ENCODE data around the gene C1orf116.

Gene C1orf116

DNA sequence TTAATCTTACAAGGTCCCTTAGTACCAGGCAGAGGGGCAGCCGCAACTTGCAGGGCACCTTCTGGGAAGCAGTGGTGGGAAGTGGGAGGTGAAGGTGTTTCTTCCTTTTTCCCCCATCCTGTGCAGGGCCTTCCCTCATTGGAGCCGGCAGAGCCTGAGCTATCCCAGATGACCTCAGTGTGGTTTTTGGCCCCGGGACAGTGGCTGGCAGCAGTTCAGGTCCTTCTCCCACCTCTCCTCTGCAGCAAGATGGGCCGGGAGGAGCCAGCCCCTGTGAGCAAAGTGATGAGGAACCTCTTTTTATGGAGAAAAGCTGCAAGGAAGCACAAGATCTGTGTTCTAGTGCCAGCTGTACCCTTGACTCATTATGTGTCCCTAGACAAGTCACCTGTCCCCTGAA is 27.3 kb upstream of the C1orf116 start:
- no peak for TF ChIP-seq SNAI2 (CRISPR knock-in tag; IDR thresholded peaks at IDR 0.05)
- TF ChIP-seq, protein P1, sequence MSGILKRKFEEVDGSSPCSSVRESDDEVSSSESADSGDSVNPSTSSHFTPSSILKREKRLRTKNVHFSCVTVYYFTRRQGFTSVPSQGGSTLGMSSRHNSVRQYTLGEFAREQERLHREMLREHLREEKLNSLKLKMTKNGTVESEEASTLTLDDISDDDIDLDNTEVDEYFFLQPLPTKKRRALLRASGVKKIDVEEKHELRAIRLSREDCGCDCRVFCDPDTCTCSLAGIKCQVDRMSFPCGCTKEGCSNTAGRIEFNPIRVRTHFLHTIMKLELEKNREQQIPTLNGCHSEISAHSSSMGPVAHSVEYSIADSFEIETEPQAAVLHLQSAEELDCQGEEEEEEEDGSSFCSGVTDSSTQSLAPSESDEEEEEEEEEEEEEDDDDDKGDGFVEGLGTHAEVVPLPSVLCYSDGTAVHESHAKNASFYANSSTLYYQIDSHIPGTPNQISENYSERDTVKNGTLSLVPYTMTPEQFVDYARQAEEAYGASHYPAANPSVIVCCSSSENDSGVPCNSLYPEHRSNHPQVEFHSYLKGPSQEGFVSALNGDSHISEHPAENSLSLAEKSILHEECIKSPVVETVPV (CRISPR knock-in tag; IDR thresholded peaks at IDR 0.05) = no peak
- TF ChIP-seq TOX (CRISPR knock-in tag; IDR thresholded peaks at IDR 0.05; ENCODE audit: borderline replicate concordance) = no peak
- TF ChIP-seq, protein P2, sequence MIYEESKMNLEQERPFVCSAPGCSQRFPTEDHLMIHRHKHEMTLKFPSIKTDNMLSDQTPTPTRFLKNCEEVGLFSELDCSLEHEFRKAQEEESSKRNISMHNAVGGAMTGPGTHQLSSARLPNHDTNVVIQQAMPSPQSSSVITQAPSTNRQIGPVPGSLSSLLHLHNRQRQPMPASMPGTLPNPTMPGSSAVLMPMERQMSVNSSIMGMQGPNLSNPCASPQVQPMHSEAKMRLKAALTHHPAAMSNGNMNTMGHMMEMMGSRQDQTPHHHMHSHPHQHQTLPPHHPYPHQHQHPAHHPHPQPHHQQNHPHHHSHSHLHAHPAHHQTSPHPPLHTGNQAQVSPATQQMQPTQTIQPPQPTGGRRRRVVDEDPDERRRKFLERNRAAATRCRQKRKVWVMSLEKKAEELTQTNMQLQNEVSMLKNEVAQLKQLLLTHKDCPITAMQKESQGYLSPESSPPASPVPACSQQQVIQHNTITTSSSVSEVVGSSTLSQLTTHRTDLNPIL (CRISPR knock-in tag; IDR thresholded peaks at IDR 0.05; ENCODE audit: low read depth) = no peak
- TF ChIP-seq TCF4 (CRISPR knock-in tag; IDR thresholded peaks at IDR 0.05; ENCODE audit: borderline replicate concordance) = no peak
- no peak for TF ChIP-seq OSR1 (CRISPR knock-in tag; IDR thresholded peaks at IDR 0.05)
- no peak for TF ChIP-seq ZFP30 (CRISPR knock-in tag; IDR thresholded peaks at IDR 0.05)
- TF ChIP-seq PPARA (CRISPR knock-in tag; IDR thresholded peaks at IDR 0.05; ENCODE audit: borderline replicate concordance) = no peak
- no peak for TF ChIP-seq ZNF565 (CRISPR knock-in tag; conservative IDR thresholded peaks at IDR 0.05; ENCODE audit: low read depth)
- TF ChIP-seq GLIS3 (CRISPR knock-in tag; IDR thresholded peaks at IDR 0.05) = no peak
- no peak for TF ChIP-seq ZC3H10 (CRISPR knock-in tag; IDR thresholded peaks at IDR 0.05)
- no peak for TF ChIP-seq ZNF70 (CRISPR knock-in tag; IDR thresholded peaks at IDR 0.05)
- TF ChIP-seq CSDC2 (CRISPR knock-in tag; IDR thresholded peaks at IDR 0.05) = no peak
- no peak for TF ChIP-seq ISL1 (CRISPR knock-in tag; IDR thresholded peaks at IDR 0.05)
- TF ChIP-seq ZNF8 (CRISPR knock-in tag; IDR thresholded peaks at IDR 0.05) = no peak
- no peak for TF ChIP-seq BACH2 (CRISPR knock-in tag; IDR thresholded peaks at IDR 0.05; ENCODE audit: borderline replicate concordance)
- TF ChIP-seq, protein P3, sequence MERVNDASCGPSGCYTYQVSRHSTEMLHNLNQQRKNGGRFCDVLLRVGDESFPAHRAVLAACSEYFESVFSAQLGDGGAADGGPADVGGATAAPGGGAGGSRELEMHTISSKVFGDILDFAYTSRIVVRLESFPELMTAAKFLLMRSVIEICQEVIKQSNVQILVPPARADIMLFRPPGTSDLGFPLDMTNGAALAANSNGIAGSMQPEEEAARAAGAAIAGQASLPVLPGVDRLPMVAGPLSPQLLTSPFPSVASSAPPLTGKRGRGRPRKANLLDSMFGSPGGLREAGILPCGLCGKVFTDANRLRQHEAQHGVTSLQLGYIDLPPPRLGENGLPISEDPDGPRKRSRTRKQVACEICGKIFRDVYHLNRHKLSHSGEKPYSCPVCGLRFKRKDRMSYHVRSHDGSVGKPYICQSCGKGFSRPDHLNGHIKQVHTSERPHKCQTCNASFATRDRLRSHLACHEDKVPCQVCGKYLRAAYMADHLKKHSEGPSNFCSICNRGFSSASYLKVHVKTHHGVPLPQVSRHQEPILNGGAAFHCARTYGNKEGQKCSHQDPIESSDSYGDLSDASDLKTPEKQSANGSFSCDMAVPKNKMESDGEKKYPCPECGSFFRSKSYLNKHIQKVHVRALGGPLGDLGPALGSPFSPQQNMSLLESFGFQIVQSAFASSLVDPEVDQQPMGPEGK (CRISPR knock-in tag; IDR thresholded peaks at IDR 0.05; ENCODE audit: borderline replicate concordance) = no peak
- TF ChIP-seq, protein P4, sequence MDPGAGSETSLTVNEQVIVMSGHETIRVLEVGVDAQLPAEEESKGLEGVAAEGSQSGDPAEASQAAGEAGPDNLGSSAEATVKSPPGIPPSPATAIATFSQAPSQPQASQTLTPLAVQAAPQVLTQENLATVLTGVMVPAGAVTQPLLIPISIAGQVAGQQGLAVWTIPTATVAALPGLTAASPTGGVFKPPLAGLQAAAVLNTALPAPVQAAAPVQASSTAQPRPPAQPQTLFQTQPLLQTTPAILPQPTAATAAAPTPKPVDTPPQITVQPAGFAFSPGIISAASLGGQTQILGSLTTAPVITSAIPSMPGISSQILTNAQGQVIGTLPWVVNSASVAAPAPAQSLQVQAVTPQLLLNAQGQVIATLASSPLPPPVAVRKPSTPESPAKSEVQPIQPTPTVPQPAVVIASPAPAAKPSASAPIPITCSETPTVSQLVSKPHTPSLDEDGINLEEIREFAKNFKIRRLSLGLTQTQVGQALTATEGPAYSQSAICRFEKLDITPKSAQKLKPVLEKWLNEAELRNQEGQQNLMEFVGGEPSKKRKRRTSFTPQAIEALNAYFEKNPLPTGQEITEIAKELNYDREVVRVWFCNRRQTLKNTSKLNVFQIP (CRISPR knock-in tag; IDR thresholded peaks at IDR 0.05; ENCODE audit: borderline replicate concordance, low read depth) = no peak
- no peak for TF ChIP-seq ESRRG (CRISPR knock-in tag; IDR thresholded peaks at IDR 0.05)
- TF ChIP-seq ARNTL (CRISPR knock-in tag; IDR thresholded peaks at IDR 0.05; ENCODE audit: borderline replicate concordance, low read depth) = no peak
- ATAC-seq = no peak

DNA sequence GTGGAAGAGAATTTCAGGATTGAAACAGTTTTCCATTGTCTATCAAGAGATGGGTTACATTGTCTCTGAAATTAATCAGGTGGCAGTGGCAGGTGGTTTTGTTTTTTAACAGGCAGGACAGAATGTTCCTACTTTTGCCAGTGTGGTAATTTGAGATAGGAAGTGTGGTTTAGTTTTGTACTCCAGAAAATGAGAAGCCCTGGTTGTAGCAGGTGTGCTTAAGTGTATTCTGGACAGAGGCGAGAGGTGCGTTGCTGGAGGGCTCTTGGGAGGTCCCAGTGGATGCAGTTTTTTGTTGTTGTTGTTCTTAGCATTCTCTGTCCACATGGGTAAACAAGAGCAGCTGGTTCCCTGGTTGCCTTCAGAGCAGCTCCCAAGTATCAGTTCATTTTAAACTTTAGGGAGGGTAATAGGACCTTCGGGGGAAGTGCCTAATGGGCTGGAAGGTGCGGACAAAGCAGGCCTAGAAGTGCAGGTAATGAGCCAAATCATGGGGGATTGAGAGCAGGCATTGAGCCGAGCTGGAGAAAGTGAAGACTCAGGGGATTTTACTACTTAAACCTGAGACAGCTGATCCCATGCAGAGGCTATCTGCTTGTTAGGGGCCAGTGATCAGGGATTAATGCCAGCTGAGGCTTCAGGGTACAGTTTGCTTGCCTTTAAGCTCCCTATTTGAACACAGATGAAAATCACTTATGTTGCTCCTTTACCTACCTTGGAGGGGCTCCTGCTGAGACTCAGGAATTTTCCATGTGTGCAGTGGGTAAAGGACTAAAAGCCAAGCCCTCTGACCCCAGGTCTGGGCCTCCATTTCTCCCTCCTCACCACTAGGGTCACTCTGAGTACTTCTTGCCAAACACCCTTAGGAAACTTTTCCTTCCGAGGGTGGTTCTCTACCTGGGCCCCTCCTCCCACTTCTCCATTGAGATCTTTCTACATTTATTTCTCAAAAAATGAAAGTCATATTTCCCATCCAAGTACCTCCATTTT is 26.6 kb upstream of the C1orf116 start:
- TF ChIP-seq BACH2 (CRISPR knock-in tag; IDR thresholded peaks at IDR 0.05; ENCODE audit: borderline replicate concordance) = no peak
- TF ChIP-seq, protein P2 (CRISPR knock-in tag; IDR thresholded peaks at IDR 0.05; ENCODE audit: low read depth) = no peak
- no peak for TF ChIP-seq ESRRG (CRISPR knock-in tag; IDR thresholded peaks at IDR 0.05)
- no peak for TF ChIP-seq ZC3H10 (CRISPR knock-in tag; IDR thresholded peaks at IDR 0.05)
- TF ChIP-seq, protein P3 (CRISPR knock-in tag; IDR thresholded peaks at IDR 0.05; ENCODE audit: borderline replicate concordance) = no peak
- no peak for TF ChIP-seq CSDC2 (CRISPR knock-in tag; IDR thresholded peaks at IDR 0.05)
- ATAC-seq = no peak

Measured in SK-N-SH treated with all-trans-retinoic acid at 6 μM for 48 hours (cell line).